Measurements from ENCODE around the gene ITLN2. TPM values are rescaled to one million over a fixed set of nuclear protein-coding genes. Genes with fewer than 3 reads are reported as not detected.

Gene ITLN2
- total RNA-seq, 4 donors from 2014 or later = not detected

DNA sequence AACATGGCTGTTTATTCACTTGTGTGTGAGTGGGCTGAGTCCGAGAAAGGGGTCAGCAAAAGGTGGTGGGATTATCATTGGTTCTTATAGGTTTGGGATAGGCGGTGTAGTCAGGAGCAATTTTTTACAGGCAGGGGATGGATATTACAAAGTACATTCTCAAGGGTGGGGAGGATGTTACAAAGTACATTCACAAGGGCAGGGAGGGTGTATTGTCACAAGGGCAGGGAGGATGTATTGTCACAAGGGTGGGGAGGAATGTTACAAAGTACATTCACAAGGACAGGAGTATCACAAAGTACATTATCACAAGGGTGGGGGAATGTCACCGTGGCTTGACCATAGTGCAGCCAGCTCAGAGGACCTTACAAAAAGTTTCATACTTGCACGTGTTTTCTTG, 31.1 kb upstream of the ITLN2 start:
- peaks cover 0 to 3% (median 0%) of the 10 kb centered on the region in 3 donors for H3K9me3 ChIP-seq
- peaks cover 0 to 25% (median 3%) of the 10 kb centered on the region in 4 donors for H3K27me3 ChIP-seq
- no peak for DNase-seq
- no peak overlapping the region for H3K27ac ChIP-seq
- WGBS, 2 donors = 86 to 94% methylated on average over 4 of the region's 4 CpGs
- H3K36me3 ChIP-seq = no peaks in the 10 kb centered on the region
- peaks cover 5 to 23% (median 8%) of the 10 kb centered on the region in 3 donors for H3K4me1 ChIP-seq
- intact Hi-C loops (cut with DNase I) = no loop called here
- no peak overlapping the region for H3K4me3 ChIP-seq
- TF ChIP-seq CTCF (IDR thresholded peaks at IDR 0.05) (no peak), POLR2A (IDR thresholded peaks at IDR 0.05) (no peak)

GRCh38 chr1:160981584-160982411, 27.2 kb upstream of the ITLN2 start:
- peaks cover 0 to 43% (median 3%) of the 10 kb centered on the region in 4 donors for H3K27me3 ChIP-seq
- peaks cover 0 to 3% (median 0%) of the 10 kb centered on the region in 3 donors for H3K9me3 ChIP-seq
- H3K36me3 ChIP-seq = no peaks in the 10 kb centered on the region
- DNase-seq = no peak
- intact Hi-C loops (cut with DNase I) = no loop called here
- 4 to 5% methylated on average over 24 to 29 of the region's 42 CpGs for WGBS, 2 donors
- no peak overlapping the region for H3K27ac ChIP-seq
- peak overlapping the region; percentile 4 to 33 (median 25) for H3K4me3 ChIP-seq
- TF ChIP-seq POLR2A (IDR thresholded peaks at IDR 0.05) (no peak), CTCF (IDR thresholded peaks at IDR 0.05) (no peak)
- peaks cover 5 to 14% (median 8%) of the 10 kb centered on the region in 3 donors for H3K4me1 ChIP-seq

- TF ChIP-seq POLR2A (IDR thresholded peaks at IDR 0.05) = no peak
- no peak for TF ChIP-seq CTCF (IDR thresholded peaks at IDR 0.05)
- H3K36me3 ChIP-seq = no peaks in the 10 kb centered on the region
- intact Hi-C loops (cut with DNase I) = no loop called here
- 85 to 94% methylated on average over 2 of the region's 2 CpGs for WGBS, 2 donors
- peaks cover 0 to 58% (median 3%) of the 10 kb centered on the region in 4 donors for H3K27me3 ChIP-seq
- H3K4me3 ChIP-seq = no peak overlapping the region
- no peak overlapping the region for H3K27ac ChIP-seq
- H3K9me3 ChIP-seq = no peaks in the 10 kb centered on the region
- H3K4me1 ChIP-seq = peaks cover 5 to 14% (median 8%) of the 10 kb centered on the region in 3 donors
- no peak for DNase-seq
These were observed 24.7 kb upstream of the ITLN2 start for GRCh38 chr1:160979286-160979685.

GRCh38 chr1:160978510-160978927, 23.9 kb upstream of the ITLN2 start:
- H3K27ac ChIP-seq = no peak overlapping the region
- no peaks in the 10 kb centered on the region for H3K36me3 ChIP-seq
- peaks cover 0 to 58% (median 3%) of the 10 kb centered on the region in 4 donors for H3K27me3 ChIP-seq
- 47 to 50% methylated on average over 8 to 11 of the region's 11 CpGs for WGBS, 2 donors
- H3K4me1 ChIP-seq = peaks cover 5 to 14% (median 8%) of the 10 kb centered on the region in 3 donors
- no peak for DNase-seq
- TF ChIP-seq CTCF (IDR thresholded peaks at IDR 0.05) = no peak
- no peak for TF ChIP-seq POLR2A (IDR thresholded peaks at IDR 0.05)
- intact Hi-C loops (cut with DNase I) = no loop called here
- no peak overlapping the region for H3K4me3 ChIP-seq
- H3K9me3 ChIP-seq = no peaks in the 10 kb centered on the region

DNA sequence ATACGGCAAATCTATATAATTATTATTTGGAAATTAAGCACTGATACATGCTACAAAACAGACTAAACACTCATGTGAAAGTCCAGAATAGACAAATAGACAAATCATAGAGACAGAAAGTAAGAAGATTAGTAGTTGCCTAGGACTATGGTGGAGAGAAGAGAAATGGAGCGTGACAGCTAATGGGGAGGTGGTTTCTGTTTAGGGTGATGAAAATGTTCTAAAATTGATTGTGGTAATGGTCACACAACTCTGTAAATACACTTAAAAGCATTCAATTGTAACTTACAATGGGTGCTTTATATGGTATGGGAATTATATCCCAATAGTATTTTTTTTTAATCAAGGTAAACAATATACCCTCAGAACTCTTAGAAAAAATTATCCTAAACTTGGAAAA, 20.4 kb upstream of the ITLN2 start:
- intact Hi-C loops (cut with DNase I) = no loop called here
- Histone ChIP-seq H3K4me3 (no peak overlapping the region), H3K36me3 (no peaks in the 10 kb centered on the region), H3K9me3 (no peaks in the 10 kb centered on the region), H3K27ac (no peak overlapping the region), H3K4me1 (no peaks in the 10 kb centered on the region), H3K27me3 (peaks cover 0 to 26% (median 0%) of the 10 kb centered on the region in 4 donors)
- no peak for DNase-seq
- WGBS, 2 donors = 86 to 87% methylated on average over 2 of the region's 2 CpGs
- no peak for TF ChIP-seq CTCF (IDR thresholded peaks at IDR 0.05)
- TF ChIP-seq POLR2A (IDR thresholded peaks at IDR 0.05) = no peak

All from esophagus squamous epithelium (tissue), 5 donors.